GM18498 (cell line): Measurements from ENCODE around the gene TMEM123.

Experiments
- ATAC-seq: cut with Tn5 transposase; IDR thresholded peaks from one replicate; pipeline ENCODE4 v1.9.1; 2021; ENCODE audit warnings: mild to moderate bottlenecking, moderate library complexity; ENCODE audit not compliant: unreplicated experiment

Gene TMEM123

GRCh38 chr11:102399189-102399588, 53.4 kb downstream of the TMEM123 start:
- no peak for ATAC-seq

- ATAC-seq, result no peak
Observed at GRCh38 chr11:102398297-102398696, 54.3 kb downstream of the TMEM123 start.

DNA sequence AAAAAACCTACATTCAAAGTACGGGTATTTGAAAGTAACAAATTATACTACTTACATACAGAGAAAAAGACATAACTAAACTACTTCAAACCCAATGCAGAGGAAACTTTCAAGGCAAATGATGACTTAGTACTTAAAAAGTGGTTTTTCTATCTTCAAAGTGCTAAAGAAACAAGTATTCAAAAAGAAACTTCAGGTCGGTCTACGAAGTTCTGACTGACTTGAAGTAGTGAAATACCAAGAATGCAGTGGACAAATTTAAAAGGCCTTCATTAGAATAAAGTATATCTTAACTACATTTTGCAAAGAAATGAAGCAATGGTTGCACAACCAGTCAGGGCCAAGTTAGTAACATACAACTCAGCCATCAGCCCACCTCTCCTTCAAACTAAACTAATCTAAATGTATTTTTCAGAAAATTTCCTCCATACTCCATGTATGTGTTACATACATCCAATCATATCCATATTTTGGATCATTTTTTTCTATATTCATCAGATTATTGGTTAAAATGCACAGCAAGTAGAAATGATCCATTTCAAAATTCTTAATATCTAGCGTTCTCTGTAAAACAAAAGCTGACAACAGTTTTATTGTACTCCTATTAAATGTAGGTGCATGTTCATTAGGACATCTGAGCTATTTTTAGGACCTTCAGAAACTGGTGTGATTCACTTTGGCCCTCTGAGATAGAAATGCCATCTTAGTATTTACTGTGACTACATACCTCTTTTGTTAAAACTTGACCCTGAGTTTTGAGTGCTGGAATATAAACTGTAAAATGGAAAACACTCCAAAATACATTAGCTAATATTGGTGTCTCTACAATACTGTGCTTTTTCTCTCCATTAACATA, 55.6 kb downstream of the TMEM123 start:
- no peak for ATAC-seq

DNA sequence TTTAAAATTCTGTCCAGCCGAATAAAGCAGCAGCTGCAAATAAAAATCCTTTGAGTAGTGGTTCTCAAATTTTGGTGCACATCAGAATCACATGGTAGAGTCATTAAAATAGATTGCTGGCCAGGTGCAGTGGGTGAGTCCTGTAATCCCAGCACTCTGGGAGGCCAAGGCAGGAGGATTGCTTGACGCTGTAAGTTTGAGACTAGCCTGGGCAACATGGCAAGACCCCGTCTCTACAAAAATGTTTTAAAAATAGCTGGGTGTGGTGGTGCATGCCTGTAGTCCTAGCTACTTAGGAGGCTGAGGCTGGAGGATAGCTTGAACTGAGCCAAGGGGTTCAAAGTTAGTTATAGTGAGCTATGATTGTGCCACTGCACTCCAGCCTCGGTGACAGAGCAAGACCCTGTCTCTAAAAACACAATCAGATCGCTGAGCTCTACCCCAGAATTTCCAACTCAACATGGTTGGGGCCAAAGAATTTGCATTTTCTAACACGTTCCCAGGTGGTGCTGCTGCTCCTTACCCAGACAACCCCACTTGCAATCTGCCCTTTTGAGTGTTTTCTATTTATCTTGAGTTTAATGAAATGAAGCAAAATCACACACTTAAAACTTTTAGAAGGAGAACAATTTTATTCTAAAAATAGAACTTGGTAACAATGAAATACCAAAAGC, 56.7 kb downstream of the TMEM123 start:
- ATAC-seq, result no peak

GRCh38 chr11:102393272-102393730, 59.3 kb downstream of the TMEM123 start:
- ATAC-seq, result no peak

DNA sequence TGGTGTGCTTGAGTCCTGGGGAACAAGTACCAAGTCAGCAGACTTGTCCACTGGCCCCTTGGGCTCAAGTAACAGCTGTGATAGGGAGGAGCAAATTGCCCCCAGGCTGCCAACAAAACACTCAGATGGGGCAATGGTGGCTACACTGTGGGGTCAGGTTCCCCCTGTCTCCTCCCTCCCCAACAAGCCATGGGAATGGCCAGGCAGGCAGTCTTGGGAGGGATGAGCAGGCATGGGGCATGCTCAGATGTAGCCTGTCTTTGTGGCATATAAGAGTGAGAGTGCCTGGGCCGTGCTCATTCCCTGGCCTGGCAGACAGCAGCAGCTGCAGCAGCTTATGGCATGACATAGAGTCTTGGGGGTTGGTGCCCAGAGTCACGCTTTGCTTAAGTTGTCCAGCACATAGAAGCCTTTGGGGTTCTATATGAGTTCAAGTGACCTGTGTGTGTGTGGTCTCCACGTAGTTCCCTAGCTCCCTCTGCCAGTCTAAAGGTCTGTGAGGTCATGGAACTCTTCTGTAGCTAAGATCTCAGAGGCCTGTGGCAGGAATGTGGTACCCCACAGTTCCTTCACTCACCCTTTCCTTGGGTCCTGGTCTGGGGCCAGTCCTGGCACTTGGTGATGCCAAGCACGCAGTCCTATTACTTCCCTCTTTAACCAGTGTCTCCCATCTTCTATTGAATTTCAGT, 60.9 kb downstream of the TMEM123 start:
- no peak for ATAC-seq

- peak; percentile 84 for ATAC-seq
Observed at GRCh38 chr11:102390667-102391465, 61.7 kb downstream of the TMEM123 start.

DNA sequence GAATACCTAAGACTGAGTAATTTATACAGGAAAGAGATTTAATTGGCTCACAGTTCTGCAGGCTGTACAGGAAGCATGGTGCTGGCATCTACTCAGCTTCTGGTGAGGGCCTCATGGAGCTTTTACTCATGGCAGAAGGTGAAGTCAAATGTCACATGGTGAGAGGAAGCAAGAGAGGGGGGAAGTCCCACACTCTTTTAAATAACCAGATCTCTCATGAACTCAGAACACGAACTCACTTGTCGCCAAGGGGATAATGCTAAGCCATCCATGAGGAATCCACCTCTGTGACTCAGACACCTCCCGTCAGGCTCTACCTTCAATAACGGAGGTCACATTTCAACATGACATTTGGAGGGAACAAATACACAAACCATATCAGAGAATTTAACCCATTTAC, 63.3 kb downstream of the TMEM123 start:
- ATAC-seq, result no peak

DNA sequence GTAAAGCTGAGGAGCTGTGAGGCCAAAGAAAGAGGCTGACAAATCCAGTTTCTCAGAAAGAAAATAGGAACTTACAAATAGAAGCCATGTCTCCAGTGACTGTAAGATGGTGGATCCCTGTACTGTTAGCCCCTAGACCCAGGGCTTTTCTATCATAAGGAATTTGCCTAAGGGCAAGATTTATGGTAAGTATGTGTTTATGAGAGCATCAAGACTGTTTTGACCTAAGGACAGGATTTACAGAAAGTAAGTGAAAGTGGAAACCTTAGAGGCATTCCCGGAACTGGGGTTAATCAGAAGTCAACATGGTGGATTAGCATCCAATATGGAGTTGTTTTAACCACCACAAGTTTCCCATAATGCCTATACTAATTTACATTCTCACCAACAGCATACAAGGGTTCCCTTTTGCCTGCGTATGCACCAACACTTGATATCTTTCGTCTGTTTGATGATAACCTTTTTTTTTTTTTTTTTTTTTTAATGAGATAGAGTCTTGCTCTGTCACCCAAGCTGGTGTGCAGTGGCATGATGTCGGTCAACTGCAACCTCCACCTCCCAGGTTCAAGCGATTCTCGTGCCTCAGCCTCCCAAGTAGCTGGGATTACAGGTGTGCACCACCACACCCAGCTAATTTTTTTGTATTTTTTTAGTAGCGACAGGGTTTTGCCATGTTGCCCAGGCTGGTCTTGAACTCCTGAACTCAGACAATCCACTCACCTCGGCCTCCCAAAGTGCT, 65.4 kb downstream of the TMEM123 start:
- ATAC-seq, result no peak

DNA sequence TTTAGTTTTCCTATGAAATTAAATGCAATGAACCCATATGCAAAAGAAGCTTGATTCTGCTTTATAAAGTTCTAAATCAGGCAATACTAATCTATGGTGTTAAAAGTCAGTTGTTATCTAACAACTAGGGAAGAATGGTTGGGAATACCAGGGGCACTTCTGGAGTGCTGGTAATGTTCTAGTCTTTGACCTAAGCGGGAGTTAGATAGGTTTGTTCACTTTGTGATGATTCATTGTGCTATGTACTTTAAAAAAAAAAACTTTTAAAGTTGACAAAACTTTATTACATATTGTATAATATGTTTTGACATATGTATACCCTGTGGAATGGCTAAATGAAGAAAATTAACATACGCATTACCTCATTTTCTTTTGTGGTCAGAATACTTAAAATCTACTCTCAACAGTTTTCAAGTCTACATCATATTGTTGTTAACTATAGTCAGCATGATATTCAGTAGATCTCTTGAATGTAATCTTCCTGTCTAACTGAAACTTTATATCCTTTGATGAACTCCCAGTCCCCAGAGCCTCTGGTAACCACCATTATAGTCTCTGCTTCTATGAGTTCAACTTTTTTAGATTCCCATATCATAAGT, 66.3 kb downstream of the TMEM123 start:
- no peak for ATAC-seq

GRCh38 chr11:102385085-102386007, 67.2 kb downstream of the TMEM123 start:
- no peak for ATAC-seq

GRCh38 chr11:102384419-102385079, 68.0 kb downstream of the TMEM123 start:
- no peak for ATAC-seq

DNA sequence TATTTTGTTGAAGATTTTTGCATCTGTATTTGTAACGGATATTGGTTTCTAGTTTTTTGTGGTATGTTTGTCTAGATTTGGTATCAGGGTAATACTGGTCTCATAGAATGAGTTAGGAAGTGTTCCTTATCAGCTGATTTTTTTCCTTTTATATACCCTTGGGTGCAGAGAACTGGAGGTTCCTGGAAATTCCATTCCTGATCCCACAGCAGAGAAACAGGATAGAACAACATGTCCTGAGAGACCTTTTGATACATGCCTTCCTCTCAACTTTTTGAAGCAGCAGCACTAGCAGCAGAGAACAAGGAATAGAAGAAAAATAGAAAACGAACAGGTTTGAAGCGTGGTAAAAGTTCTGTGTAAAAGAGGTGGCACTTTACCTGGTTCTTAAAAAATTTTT, 68.7 kb downstream of the TMEM123 start:
- ATAC-seq, result no peak

- no peak for ATAC-seq
Observed at GRCh38 chr11:102382384-102382783, 70.2 kb downstream of the TMEM123 start.

DNA sequence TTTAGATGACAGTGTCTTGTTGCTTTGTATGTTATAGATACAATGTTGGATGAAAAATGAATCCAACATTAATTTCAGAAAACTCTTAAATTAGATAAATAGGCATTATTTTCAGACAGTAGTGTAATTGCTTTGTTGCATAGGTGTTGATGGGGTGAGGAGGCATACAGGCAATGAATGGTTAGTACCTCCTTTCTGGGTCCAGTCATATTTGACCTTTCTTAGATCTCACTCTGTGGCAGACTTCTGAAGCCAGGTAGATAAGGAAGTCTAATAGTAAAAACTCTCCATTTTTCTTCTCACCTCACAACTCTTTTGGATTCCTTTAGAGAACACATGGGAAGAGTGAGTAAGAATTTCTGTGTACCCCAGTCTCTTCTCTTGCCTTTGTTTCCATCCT, 73.7 kb downstream of the TMEM123 start:
- ATAC-seq, result no peak

- ATAC-seq, result no peak
Observed at GRCh38 chr11:102377891-102378290, 74.7 kb downstream of the TMEM123 start.

DNA sequence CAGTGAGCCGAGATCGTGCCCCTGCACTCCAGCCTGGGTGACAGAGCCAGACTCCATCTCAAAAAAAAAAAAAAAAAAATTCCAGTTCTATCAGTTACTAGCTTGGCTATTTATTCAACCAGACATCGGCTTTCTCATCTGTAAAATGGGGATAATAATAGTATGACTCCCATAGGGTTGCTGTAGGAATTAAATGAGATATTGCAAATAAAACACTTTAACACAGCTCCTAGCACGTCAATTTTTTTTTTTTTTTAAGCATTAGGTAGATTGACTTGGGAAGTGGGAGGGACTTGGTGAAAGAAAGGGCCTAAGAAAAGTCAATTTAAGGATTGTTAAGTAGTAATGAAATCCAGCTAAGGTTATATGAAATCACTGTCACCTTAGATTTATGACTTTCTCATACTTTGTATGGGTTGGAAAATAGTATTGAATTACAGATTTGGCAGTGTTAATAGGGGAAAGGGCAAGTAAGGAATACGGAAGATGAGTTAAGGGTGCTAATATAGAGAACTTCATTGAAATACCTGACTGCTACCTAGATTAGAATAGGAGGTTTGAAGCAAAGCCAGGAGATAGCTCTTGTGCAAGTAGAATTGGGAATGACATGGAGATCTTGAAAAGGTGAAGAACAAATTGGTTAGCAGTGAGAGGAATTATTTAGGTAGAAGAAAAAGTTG, 76.7 kb downstream of the TMEM123 start:
- ATAC-seq, result no peak
